ENCODE data around the gene KIAA0513. TPM values are rescaled to one million over a fixed set of nuclear protein-coding genes. Genes with fewer than 3 reads are reported as not detected.

The KIAA0513 gene
- total RNA-seq, 4 donors from 2014 or later, result 5.5 to 13.8 (median 11.7) TPM

DNA sequence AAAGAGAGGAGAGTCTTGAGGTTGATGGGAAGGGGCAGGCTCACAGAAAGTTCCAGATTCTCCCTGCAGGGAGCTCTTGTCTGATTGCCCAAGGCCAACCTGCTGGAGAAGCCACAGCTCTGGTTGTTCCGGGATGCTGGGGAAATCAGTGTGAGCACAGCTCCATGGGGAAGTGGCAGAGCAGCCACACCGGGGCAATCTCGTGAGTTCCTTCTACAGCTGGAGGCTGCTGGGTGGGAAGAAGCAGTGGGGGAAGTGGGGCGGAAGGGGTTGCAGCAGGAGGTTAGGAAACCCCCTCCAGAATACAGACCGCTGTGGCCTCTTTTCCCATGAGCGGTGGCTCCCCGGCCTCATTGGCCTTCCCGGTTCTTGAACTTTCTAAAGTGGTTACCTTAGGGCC is 34.0 kb downstream of the KIAA0513 start:
- TF ChIP-seq, protein P1, sequence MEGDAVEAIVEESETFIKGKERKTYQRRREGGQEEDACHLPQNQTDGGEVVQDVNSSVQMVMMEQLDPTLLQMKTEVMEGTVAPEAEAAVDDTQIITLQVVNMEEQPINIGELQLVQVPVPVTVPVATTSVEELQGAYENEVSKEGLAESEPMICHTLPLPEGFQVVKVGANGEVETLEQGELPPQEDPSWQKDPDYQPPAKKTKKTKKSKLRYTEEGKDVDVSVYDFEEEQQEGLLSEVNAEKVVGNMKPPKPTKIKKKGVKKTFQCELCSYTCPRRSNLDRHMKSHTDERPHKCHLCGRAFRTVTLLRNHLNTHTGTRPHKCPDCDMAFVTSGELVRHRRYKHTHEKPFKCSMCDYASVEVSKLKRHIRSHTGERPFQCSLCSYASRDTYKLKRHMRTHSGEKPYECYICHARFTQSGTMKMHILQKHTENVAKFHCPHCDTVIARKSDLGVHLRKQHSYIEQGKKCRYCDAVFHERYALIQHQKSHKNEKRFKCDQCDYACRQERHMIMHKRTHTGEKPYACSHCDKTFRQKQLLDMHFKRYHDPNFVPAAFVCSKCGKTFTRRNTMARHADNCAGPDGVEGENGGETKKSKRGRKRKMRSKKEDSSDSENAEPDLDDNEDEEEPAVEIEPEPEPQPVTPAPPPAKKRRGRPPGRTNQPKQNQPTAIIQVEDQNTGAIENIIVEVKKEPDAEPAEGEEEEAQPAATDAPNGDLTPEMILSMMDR (IDR thresholded peaks at IDR 0.05; ENCODE audit: low read depth), result no peak

DNA sequence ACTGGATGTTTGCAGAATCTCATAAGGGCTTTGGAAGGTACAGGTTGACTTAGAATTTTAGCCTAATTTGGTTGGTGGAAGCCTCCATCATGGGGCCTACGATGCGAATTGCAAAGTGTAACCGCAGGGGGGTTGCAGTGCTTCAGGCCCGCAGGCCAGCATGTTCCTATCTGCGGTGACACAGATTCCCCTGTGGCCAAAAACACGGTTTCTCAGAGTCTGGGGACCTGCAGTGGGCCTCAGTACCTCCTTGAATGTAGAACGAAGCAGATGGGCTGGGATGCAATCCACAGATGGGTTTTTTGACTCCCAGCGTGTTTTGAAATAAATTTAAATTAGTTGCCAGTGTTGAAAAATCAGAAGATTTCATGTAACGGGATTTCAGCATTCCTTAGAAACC is 34.7 kb downstream of the KIAA0513 start:
- TF ChIP-seq, protein P1 (IDR thresholded peaks at IDR 0.05; ENCODE audit: low read depth), result no peak

DNA sequence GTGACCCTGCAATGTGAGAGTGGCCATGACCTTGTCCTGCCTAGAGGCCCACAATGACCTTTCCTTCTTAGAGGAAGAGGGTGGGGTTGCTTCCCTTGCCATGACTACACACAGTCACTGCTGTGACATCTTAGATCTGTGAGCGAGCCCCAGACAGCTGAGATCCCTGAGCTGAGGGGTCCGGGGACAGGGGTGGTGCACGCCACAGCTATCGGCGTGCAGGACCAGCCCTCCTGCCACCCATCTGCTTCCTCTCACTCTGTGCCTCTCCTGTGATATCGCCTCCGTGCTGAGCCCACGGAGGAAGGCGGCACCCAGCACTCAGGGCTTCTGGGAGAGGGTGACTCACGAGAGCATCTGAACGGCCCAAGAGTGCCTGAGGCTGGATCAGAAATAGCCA is 35.2 kb downstream of the KIAA0513 start:
- TF ChIP-seq, protein P1 (IDR thresholded peaks at IDR 0.05; ENCODE audit: low read depth), result no peak

DNA sequence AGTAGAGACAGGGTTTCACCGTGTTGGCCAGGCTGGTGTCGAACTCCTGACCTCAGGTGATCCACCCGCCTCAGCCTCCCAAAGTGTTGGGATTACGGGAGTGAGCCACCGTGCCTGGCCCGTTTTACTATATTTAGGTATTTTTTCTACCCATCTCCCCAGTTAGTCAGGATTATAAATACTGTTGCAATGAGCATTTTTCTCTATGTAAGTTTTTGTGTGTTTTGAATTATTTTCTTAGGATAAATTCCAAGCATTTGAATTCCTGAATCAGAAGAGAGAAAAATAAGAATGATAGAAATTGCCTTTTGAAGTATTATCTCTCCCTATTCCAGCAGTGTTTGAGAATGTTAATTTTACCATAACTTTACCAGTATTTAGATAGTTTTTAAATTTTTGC is 36.6 kb downstream of the KIAA0513 start:
- TF ChIP-seq, protein P1 (IDR thresholded peaks at IDR 0.05; ENCODE audit: low read depth), result no peak

DNA sequence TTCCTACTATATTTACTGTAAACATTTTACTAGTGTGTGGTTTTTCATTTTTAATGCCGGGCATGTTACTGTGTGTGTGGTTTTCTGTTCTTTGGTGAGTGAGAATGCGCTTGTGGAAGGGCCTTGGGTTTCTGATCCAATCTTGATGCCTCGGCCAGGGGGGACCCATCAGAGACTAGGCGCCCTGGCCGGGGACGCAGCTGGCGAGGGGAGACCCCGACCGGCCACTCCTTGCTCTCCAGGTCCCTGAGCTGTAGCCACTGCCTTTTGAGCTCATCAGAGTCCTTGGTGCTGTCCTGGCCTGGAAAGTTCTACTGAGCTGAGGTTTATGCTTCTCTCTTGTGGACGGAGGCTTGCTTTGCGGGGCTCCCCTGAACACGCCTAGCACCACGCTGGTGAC is 37.5 kb downstream of the KIAA0513 start:
- TF ChIP-seq, protein P1 (IDR thresholded peaks at IDR 0.05; ENCODE audit: low read depth), result no peak

DNA sequence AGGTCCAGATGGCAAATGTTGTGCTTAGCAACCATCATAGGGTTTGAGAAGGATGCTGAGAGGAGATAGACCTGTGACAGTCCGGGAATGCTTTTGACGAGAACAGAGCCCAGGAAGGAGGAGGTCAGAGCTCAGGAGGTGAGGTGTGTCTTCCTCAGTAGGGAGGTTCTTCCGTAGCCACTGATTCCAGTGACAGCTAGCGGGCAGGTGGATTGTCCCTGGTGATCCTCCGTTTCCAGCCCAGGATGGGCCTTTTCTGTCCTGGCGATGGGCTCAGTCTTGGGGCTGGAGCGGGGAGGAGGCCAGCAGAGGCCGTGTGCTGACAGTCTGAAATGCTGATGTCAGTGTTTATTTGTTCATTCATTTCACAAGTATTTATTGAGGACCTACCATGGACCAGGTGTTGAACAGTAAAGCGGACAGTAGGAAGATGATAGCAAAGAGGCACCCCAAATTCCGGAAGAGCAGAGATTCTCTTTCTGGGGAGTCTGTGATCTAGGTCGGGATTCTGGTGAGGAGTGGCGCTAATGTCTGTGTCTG is 38.8 kb downstream of the KIAA0513 start:
- TF ChIP-seq, protein P1 (IDR thresholded peaks at IDR 0.05; ENCODE audit: low read depth), result no peak

DNA sequence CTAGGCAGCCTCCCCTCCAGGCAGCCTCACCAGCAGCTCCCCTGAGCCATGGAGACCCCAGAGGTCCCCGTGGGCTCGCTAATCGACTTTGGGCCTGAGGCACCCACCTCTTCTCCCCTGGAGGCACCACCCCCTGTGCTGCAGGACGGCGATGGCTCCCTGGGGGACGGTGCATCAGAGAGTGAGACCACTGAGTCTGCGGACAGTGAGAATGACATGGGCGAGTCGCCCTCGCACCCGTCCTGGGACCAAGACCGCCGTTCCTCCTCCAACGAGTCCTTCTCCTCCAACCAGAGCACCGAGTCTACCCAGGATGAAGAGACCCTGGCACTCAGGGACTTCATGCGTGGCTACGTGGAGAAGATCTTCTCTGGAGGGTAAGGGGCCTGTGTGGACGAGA is 39.4 kb downstream of the KIAA0513 start:
- TF ChIP-seq, protein P1 (IDR thresholded peaks at IDR 0.05; ENCODE audit: low read depth), result no peak
